Smooth muscle cell (in vitro differentiated cells): Measurements from ENCODE around the gene GUCY1A1. TPM values are rescaled to one million over a fixed set of nuclear protein-coding genes. Genes with fewer than 3 reads are reported as not detected.

Experiments
- DNase-seq: peaks from one replicate; lab custom pipeline; 2025; ENCODE audit not compliant: unreplicated experiment; lab: John Stamatoyannopoulos, UW
- H2AFZ ChIP-seq: fragments of 200-600 bp; sonication (generic); 2 replicates; pipeline ENCODE4 v1.6.0; 2016; ENCODE audit warnings: antibody characterized with exemption, low read depth, mild to moderate bottlenecking
- H3F3A ChIP-seq: fragments of 200-600 bp; sonication (generic); 2 replicates; pipeline ENCODE4 v1.6.0; 2017; ENCODE audit warnings: antibody characterized with exemption, low read depth
- H3K27ac ChIP-seq: fragments of 200-600 bp; sonication (generic); 2 replicates; pipeline ENCODE4 v1.5.1; 2016; ENCODE audit warnings: low read depth, mild to moderate bottlenecking
- H3K27me3 ChIP-seq: fragments of 200-600 bp; sonication (generic); 2 replicates; pipeline ENCODE4 v1.6.1; 2016; ENCODE audit warnings: low read depth, mild to moderate bottlenecking
- H3K36me3 ChIP-seq: fragments of 200-600 bp; sonication (generic); 2 replicates; pipeline ENCODE4 v1.5.1; 2016; ENCODE audit warnings: low read depth
- H3K4me1 ChIP-seq: fragments of 200-600 bp; sonication (generic); 2 replicates; pipeline ENCODE4 v1.5.1; 2016; ENCODE audit warnings: low read depth
- H3K4me2 ChIP-seq: fragments of 200-600 bp; sonication (generic); 2 replicates; pipeline ENCODE4 v1.6.0; 2016; ENCODE audit warnings: mild to moderate bottlenecking
- H3K4me3 ChIP-seq: fragments of 200-600 bp; sonication (generic); 2 replicates; pipeline ENCODE4 v1.5.1; 2016; ENCODE audit warnings: mild to moderate bottlenecking
- H3K79me2 ChIP-seq: fragments of 200-600 bp; sonication (generic); 2 replicates; pipeline ENCODE4 v1.6.0; 2016; ENCODE audit warnings: low read depth, mild to moderate bottlenecking
- H3K9ac ChIP-seq: fragments of 200-600 bp; sonication (generic); 2 replicates; pipeline ENCODE4 v1.6.0; 2016; ENCODE audit warnings: low read depth
- H3K9me3 ChIP-seq: fragments of 200-600 bp; sonication (generic); replicated peaks from 2 replicates; pipeline ENCODE4 v1.5.1; 2016; ENCODE audit warnings: low read depth
- H4K20me1 ChIP-seq: fragments of 200-600 bp; sonication (generic); 2 replicates; pipeline ENCODE4 v1.6.0; 2016; ENCODE audit warnings: low read depth
- CTCF ChIP-seq: fragments of 200-600 bp; sonication (generic); IDR thresholded peaks from 2 replicates; pipeline ENCODE4 v1.5.1; 2017; ENCODE audit warnings: borderline replicate concordance, mild to moderate bottlenecking, antibody characterized with exemption; ENCODE audit not compliant: insufficient read depth, poor library complexity, severe bottlenecking
- WGBS: methylation state at CpG from one replicate; pipeline ENCODE4 v1.1.7; 2016; ENCODE audit warnings: low lambda C conversion rate; 5-methylcytosine and 5-hydroxymethylcytosine counted together
- polyA plus RNA-seq: library from polyadenylated mRNA; unstranded; fragments of >200 nt; fragmentation: Nextera tagmentation; extraction: Ambion mirVana; gene quantifications from 2 replicates; pipeline ENCODE4 v1.2.1, GENCODE V29; 2016
- total RNA-seq: library from RNA; depleted of rRNA; stranded (reverse); fragments of >200 nt; gene quantifications from 2 replicates; pipeline ENCODE4 v1.2.3, GENCODE V29; 2014

Gene GUCY1A1
- total and polyA plus RNA-seq, 2 experiments from 2014 or later = 172 to 269 TPM

- no peak for TF ChIP-seq CTCF
- Histone ChIP-seq H3K79me2 (no peaks in the 10 kb centered on the region), H3K9ac (peak overlapping the region; percentile 59), H4K20me1 (no peaks in the 10 kb centered on the region), H2AFZ (peak overlapping the region; percentile 77), H3K4me2 (peak overlapping the region; percentile 89), H3K4me3 (peak overlapping the region; percentile 69), H3F3A (peaks cover 11% of the 10 kb centered on the region), H3K27me3 (no peaks in the 10 kb centered on the region), H3K9me3 (no peaks in the 10 kb centered on the region), H3K4me1 (peaks cover 13% of the 10 kb centered on the region), H3K27ac (peak overlapping the region; percentile 17), H3K36me3 (no peaks in the 10 kb centered on the region)
- WGBS = 3% methylated on average over 40 of the region's 77 CpGs
- peak; percentile 6 for DNase-seq
Observed at GRCh38 chr4:155759372-155760252, 93.0 kb downstream of the GUCY1A1 start.

- peaks cover 11% of the 10 kb centered on the region for H3F3A ChIP-seq
- no peak overlapping the region for H2AFZ ChIP-seq
- 97% methylated on average over 3 of the region's 3 CpGs for WGBS
- H3K27me3 ChIP-seq = no peaks in the 10 kb centered on the region
- no peak overlapping the region for H3K4me2 ChIP-seq
- H3K27ac ChIP-seq = no peak overlapping the region
- no peak for TF ChIP-seq CTCF
- no peaks in the 10 kb centered on the region for H4K20me1 ChIP-seq
- H3K4me1 ChIP-seq = peaks cover 13% of the 10 kb centered on the region
- H3K4me3 ChIP-seq = peak overlapping the region; percentile 69
- no peaks in the 10 kb centered on the region for H3K36me3 ChIP-seq
- H3K9ac ChIP-seq = no peak overlapping the region
- no peaks in the 10 kb centered on the region for H3K9me3 ChIP-seq
- no peaks in the 10 kb centered on the region for H3K79me2 ChIP-seq
- no peak for DNase-seq
Observed at GRCh38 chr4:155761047-155761446, 94.4 kb downstream of the GUCY1A1 start.

GRCh38 chr4:155761916-155762315 lies 95.3 kb downstream of the GUCY1A1 start:
- no peaks in the 10 kb centered on the region for H3K36me3 ChIP-seq
- no peak overlapping the region for H3K4me3 ChIP-seq
- no peaks in the 10 kb centered on the region for H4K20me1 ChIP-seq
- H3F3A ChIP-seq = peaks cover 11% of the 10 kb centered on the region
- no peak overlapping the region for H3K9ac ChIP-seq
- TF ChIP-seq CTCF = no peak
- H3K9me3 ChIP-seq = no peaks in the 10 kb centered on the region
- H2AFZ ChIP-seq = no peak overlapping the region
- no peaks in the 10 kb centered on the region for H3K79me2 ChIP-seq
- peaks cover 13% of the 10 kb centered on the region for H3K4me1 ChIP-seq
- no peaks in the 10 kb centered on the region for H3K27me3 ChIP-seq
- no peak for DNase-seq
- no peak overlapping the region for H3K4me2 ChIP-seq
- no peak overlapping the region for H3K27ac ChIP-seq

- H3K9ac ChIP-seq = no peak overlapping the region
- H3K79me2 ChIP-seq = no peaks in the 10 kb centered on the region
- no peaks in the 10 kb centered on the region for H3K27me3 ChIP-seq
- no peaks in the 10 kb centered on the region for H4K20me1 ChIP-seq
- no peaks in the 10 kb centered on the region for H3K36me3 ChIP-seq
- H2AFZ ChIP-seq = no peak overlapping the region
- peaks cover 13% of the 10 kb centered on the region for H3K4me1 ChIP-seq
- H3F3A ChIP-seq = peaks cover 11% of the 10 kb centered on the region
- TF ChIP-seq CTCF = no peak
- no peak overlapping the region for H3K4me2 ChIP-seq
- no peaks in the 10 kb centered on the region for H3K9me3 ChIP-seq
- no peak overlapping the region for H3K27ac ChIP-seq
- no peak for DNase-seq
- no peak overlapping the region for H3K4me3 ChIP-seq
Observed at GRCh38 chr4:155762334-155762733, 95.7 kb downstream of the GUCY1A1 start.
